Loucy (cell line): ENCODE data around the gene PAQR4.

Experiments used
- CTCF ChIP-seq: fragments of 200-600 bp; sonication (generic); conservative IDR thresholded peaks from 2 replicates; pipeline ENCODE4 v1.5.1; 2014; ENCODE audit warnings: mild to moderate bottlenecking, antibody characterized with exemption, low read length
- EZH2phosphoT487 ChIP-seq: fragments of 200-600 bp; IDR thresholded peaks from 2 replicates; pipeline ENCODE4 v1.6.1; 2018; ENCODE audit warnings: antibody characterized with exemption, mild to moderate bottlenecking, moderate library complexity, borderline replicate concordance

GRCh38 chr16:2976201-2976600 lies 7.1 kb downstream of the PAQR4 start:
- TF ChIP-seq CTCF = no peak
- TF ChIP-seq EZH2phosphoT487 = no peak
